K562 (cell line): ENCODE data around the gene EXT2. TPM values are rescaled to one million over a fixed set of nuclear protein-coding genes. Genes with fewer than 3 reads are reported as not detected.

Source experiments
- BACH1 ChIP-seq: fragments of 200-800 bp; sonication (Bioruptor generic); IDR thresholded peaks from 2 replicates; pipeline ENCODE4 v1.6.1; 2016; ENCODE audit warnings: missing genetic modification characterization, missing compliant biosample characterization
- DDX20 ChIP-seq: fragments of 450-650 bp; IDR thresholded peaks from 2 replicates; pipeline ENCODE4 v1.6.1; 2016; ENCODE audit warnings: missing genetic modification characterization, low read depth, mild to moderate bottlenecking, missing compliant biosample characterization, moderate library complexity
- ETV5 ChIP-seq: sonication (generic); formaldehyde crosslinking; IDR thresholded peaks from 2 replicates; pipeline ENCODE4 v1.4.0; 2020; ENCODE audit warnings: low read depth, mild to moderate bottlenecking, missing genetic modification reagents
- EWSR1 ChIP-seq: fragments of 450-650 bp; IDR thresholded peaks from 2 replicates; pipeline ENCODE4 v1.6.1; 2018; ENCODE audit warnings: borderline replicate concordance, mild to moderate bottlenecking, low read depth, moderate library complexity; ENCODE audit not compliant: partially characterized antibody
- HNRNPK ChIP-seq: fragments of 200-400 bp; formaldehyde crosslinking; IDR thresholded peaks from one replicate; pipeline ENCODE4 v1.6.1; 2018; ENCODE audit warnings: mild to moderate bottlenecking, low read depth, low read length; ENCODE audit not compliant: poor library complexity, severe bottlenecking
- MBD2 ChIP-seq: sonication (generic); IDR thresholded peaks from 2 replicates; pipeline ENCODE4 v1.6.1; 2016; ENCODE audit warnings: low read depth, borderline replicate concordance
- MCM7 ChIP-seq, 2 experiments: fragments of 450-650 bp; IDR thresholded peaks; 2 replicates each; pipeline ENCODE4 v1.6.1; 2016 to 2018
- MYNN ChIP-seq, 2 experiments: sonication (generic); formaldehyde crosslinking in 1 of 2; IDR thresholded peaks; 2 replicates each; pipeline versions ENCODE4 v1.5.0 to v1.6.1; 2016 to 2020; ENCODE audit warnings: antibody characterized with exemption in 1 of 2, missing genetic modification reagents in 1 of 2
- NCOA4 ChIP-seq: fragments of 450-650 bp; IDR thresholded peaks from 2 replicates; pipeline ENCODE4 v1.6.1; 2018; ENCODE audit warnings: mild to moderate bottlenecking; ENCODE audit not compliant: partially characterized antibody
- RAD21 ChIP-seq, 2 experiments: fragments of 250-450 bp in 1 of 2; fragments of 450-650 bp in 1 of 2; sonication (Bioruptor Pico) in 1 of 2; formaldehyde crosslinking in 1 of 2; IDR thresholded peaks in 1 of 2; conservative IDR thresholded peaks in 1 of 2; 2 replicates each; pipeline versions ENCODE4 v1.4.0 to v1.8.0; 2020 to 2022; ENCODE audit warnings: mild to moderate bottlenecking in 2 of 2, moderate library complexity in 1 of 2
- SMARCC2 ChIP-seq: fragments of 450-650 bp; IDR thresholded peaks from 2 replicates; pipeline ENCODE4 v1.6.1; 2017; ENCODE audit warnings: antibody characterized with exemption, moderate library complexity, mild to moderate bottlenecking, low read depth
- ZNF212 ChIP-seq: fragments of 450-650 bp; formaldehyde crosslinking; IDR thresholded peaks from 2 replicates; pipeline ENCODE4 v1.4.0; 2020; ENCODE audit warnings: mild to moderate bottlenecking
- polyA plus RNA-seq, 8 experiments: library from polyadenylated mRNA; depleted of rRNA in 4 of 8; stranded (reverse) in 5 of 8; unstranded in 3 of 8; fragments of >200 nt; fragmentation: Nextera tagmentation in 2 of 8; fragmentation: Illumina TruSeq in 1 of 8; extraction: Ambion mirVana in 2 of 8; extraction: Trizol in 1 of 8; gene quantifications; 2 replicates each; pipeline versions ENCODE4 v1.2.1 to v1.2.3, GENCODE V29; 2011 to 2014; ENCODE audit warnings: inconsistent platforms in 1 of 8, missing spikeins in 1 of 8
- total RNA-seq, 7 experiments: library from RNA; depleted of rRNA in 6 of 7; stranded (reverse); fragments of >200 nt in 6 of 7; fragmentation: Illumina TruSeq in 2 of 7; extraction: Trizol in 2 of 7; gene quantifications; 2 replicates each; pipeline versions ENCODE4 v1.2.1 to v1.2.3, GENCODE V29; 2011 to 2021; ENCODE audit warnings: low replicate concordance in 1 of 7
- TF ChIP-seq, protein P1 (sequence below), 2 experiments: fragments of 450-650 bp; formaldehyde crosslinking in 1 of 2; IDR thresholded peaks; 2 replicates each; pipeline versions ENCODE4 v1.4.0 to v1.6.1; 2014 to 2020; ENCODE audit warnings: mild to moderate bottlenecking in 2 of 2, borderline replicate concordance in 1 of 2, low read depth in 1 of 2
- TF ChIP-seq, protein P2 (sequence below): fragments of 250-450 bp; sonication (Bioruptor Pico); IDR thresholded peaks from 2 replicates; pipeline ENCODE4 v1.5.0; 2021; ENCODE audit warnings: mild to moderate bottlenecking, borderline replicate concordance
- TF ChIP-seq, protein P3 (sequence below): fragments of 450-650 bp; formaldehyde crosslinking; IDR thresholded peaks from 2 replicates; pipeline ENCODE4 v1.4.0; 2020; ENCODE audit warnings: mild to moderate bottlenecking, moderate library complexity

EXT2 gene
- total and polyA plus RNA-seq, 9 of the 15 experiments (the other 6 are each of a cell fraction or from before 2014, with no cell fraction given): 7.5 to 52.1 (median 38.1) TPM

DNA sequence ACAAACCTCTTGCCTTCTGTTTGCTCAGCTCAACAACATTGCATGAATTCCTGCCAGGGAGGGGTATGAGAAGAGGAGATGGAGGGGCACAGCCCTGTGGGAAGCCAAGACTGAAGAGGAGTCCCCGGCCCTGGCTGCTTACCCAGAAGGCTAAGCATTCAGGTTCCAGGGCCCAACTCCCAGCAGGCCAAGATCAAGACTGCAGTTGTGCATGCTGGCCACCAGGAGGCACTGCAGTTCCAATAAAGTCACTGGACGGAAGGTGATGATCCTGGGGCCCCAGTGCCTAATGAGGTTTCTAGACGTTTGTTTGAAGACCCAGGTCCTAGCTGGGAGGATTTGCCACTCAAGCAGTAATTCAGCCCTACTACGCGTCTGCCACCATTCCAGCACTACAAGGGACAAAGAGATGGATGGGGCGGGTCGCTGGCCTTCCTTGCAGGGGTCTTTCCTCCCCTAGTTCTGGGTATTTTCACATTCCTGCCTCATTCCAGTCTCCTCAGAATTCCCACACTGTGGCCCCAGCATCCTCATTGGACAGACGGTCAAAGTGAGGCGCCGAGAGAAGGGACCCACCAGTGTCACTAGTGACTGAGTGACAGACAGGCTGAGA, 190.9 kb downstream of the EXT2 start (continued):
- TF ChIP-seq, protein P1, sequence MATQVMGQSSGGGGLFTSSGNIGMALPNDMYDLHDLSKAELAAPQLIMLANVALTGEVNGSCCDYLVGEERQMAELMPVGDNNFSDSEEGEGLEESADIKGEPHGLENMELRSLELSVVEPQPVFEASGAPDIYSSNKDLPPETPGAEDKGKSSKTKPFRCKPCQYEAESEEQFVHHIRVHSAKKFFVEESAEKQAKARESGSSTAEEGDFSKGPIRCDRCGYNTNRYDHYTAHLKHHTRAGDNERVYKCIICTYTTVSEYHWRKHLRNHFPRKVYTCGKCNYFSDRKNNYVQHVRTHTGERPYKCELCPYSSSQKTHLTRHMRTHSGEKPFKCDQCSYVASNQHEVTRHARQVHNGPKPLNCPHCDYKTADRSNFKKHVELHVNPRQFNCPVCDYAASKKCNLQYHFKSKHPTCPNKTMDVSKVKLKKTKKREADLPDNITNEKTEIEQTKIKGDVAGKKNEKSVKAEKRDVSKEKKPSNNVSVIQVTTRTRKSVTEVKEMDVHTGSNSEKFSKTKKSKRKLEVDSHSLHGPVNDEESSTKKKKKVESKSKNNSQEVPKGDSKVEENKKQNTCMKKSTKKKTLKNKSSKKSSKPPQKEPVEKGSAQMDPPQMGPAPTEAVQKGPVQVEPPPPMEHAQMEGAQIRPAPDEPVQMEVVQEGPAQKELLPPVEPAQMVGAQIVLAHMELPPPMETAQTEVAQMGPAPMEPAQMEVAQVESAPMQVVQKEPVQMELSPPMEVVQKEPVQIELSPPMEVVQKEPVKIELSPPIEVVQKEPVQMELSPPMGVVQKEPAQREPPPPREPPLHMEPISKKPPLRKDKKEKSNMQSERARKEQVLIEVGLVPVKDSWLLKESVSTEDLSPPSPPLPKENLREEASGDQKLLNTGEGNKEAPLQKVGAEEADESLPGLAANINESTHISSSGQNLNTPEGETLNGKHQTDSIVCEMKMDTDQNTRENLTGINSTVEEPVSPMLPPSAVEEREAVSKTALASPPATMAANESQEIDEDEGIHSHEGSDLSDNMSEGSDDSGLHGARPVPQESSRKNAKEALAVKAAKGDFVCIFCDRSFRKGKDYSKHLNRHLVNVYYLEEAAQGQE (IDR thresholded peaks at IDR 0.05; ENCODE audit: borderline replicate concordance): peak; percentile 93
- TF ChIP-seq, protein P1 (CRISPR knock-in tag; IDR thresholded peaks at IDR 0.05; ENCODE audit: low read depth): no peak
- TF ChIP-seq, protein P2, sequence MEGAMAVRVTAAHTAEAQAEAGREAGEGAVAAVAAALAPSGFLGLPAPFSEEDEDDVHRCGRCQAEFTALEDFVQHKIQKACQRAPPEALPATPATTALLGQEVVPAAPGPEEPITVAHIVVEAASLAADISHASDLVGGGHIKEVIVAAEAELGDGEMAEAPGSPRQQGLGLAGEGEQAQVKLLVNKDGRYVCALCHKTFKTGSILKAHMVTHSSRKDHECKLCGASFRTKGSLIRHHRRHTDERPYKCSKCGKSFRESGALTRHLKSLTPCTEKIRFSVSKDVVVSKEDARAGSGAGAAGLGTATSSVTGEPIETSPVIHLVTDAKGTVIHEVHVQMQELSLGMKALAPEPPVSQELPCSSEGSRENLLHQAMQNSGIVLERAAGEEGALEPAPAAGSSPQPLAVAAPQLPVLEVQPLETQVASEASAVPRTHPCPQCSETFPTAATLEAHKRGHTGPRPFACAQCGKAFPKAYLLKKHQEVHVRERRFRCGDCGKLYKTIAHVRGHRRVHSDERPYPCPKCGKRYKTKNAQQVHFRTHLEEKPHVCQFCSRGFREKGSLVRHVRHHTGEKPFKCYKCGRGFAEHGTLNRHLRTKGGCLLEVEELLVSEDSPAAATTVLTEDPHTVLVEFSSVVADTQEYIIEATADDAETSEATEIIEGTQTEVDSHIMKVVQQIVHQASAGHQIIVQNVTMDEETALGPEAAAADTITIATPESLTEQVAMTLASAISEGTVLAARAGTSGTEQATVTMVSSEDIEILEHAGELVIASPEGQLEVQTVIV (CRISPR knock-in tag): no peak
- TF ChIP-seq EWSR1 (no peak), NCOA4 (no peak), HNRNPK (no peak), MBD2 (no peak), RAD21 (CRISPR knock-in tag; conservative IDR thresholded peaks at IDR 0.05 in 1 of 2, IDR thresholded peaks at IDR 0.05 in 1 of 2) (peak; percentile 96 to 98), DDX20 (tag) (no peak), BACH1 (no peak), SMARCC2 (no peak), ZNF212 (CRISPR knock-in tag) (no peak), MYNN (IDR thresholded peaks at IDR 0.05) (0 out of 2 replicates have a peak, but pooled peaks have one; percentile 54), MYNN (CRISPR knock-in tag; IDR thresholded peaks at IDR 0.05) (no peak), ETV5 (CRISPR knock-in tag) (no peak), MCM7 (IDR thresholded peaks at IDR 0.05) (no peak)
- TF ChIP-seq, protein P3, sequence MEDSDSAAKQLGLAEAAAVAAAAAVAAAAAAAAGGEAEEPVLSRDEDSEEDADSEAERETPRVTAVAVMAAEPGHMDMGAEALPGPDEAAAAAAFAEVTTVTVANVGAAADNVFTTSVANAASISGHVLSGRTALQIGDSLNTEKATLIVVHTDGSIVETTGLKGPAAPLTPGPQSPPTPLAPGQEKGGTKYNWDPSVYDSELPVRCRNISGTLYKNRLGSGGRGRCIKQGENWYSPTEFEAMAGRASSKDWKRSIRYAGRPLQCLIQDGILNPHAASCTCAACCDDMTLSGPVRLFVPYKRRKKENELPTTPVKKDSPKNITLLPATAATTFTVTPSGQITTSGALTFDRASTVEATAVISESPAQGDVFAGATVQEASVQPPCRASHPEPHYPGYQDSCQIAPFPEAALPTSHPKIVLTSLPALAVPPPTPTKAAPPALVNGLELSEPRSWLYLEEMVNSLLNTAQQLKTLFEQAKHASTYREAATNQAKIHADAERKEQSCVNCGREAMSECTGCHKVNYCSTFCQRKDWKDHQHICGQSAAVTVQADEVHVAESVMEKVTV (CRISPR knock-in tag): peak; percentile 75
